Activated effector memory CD4-positive, alpha-beta T cell treated with Interleukin-2 at 50 U/mL for 16 hours (primary cell): ENCODE results near the gene SYT9.

Source experiments
- DNase-seq: peaks from one replicate; pipeline ENCODE4 v3.0.0-alpha.2; 2020

The SYT9 gene

DNA sequence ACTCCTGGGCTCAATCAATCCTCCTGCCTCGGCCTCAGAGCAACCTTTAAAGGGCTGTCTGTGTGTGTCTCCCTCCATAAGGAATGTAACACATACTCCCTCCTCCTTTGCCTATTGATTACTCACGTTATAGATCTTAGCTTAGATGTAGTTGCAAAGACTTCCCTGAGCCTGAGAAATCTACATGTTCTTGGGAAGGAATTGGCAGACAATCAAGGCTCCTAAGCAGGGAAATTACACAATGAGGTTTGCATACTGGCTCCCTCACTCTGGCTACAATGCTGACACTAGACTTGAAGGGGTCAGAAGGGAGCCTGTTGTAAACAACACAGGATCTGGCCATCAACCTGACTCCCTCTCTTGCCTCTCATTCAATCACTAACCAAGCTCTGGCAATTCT lies 228.4 kb downstream of the SYT9 start:
- no peak for DNase-seq

DNA sequence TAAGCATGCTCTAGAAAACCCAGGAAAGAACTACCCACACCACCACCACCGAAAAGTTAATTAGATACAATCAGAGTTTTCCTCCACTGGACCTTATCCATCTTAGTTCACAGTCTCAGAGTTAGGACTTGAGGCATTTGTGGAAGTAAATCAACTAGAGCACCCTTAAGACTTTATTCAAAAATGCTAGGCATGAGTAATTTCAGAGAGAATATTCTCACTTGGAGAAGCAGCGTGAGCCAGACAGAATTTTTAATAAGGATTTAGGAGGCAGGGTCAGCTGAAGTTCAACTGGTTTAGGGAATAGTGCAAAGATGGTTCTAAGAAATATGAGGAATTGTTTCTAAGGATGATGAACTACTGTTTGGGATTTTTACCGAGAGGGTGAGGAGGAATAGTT lies 232.4 kb downstream of the SYT9 start:
- no peak for DNase-seq

DNA sequence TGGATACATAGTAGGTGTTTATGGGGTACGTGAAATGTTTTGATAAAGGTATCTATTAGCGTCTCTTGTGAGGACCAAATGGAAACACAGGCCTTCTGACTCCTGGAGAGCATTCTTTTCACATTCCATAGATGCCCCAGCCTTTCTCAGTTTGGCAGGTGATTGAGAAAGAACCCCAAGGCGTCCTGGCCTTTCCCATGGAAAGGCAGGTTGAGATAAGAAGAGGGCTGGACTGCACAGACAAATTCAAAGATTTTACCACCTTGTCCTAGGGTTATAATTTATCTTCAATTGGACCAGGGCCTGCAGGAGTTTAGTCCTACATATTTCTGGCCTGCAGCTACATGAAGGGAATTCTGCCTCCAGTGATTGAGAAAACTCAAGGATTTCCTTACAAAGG lies 232.9 kb downstream of the SYT9 start:
- no peak for DNase-seq

DNA sequence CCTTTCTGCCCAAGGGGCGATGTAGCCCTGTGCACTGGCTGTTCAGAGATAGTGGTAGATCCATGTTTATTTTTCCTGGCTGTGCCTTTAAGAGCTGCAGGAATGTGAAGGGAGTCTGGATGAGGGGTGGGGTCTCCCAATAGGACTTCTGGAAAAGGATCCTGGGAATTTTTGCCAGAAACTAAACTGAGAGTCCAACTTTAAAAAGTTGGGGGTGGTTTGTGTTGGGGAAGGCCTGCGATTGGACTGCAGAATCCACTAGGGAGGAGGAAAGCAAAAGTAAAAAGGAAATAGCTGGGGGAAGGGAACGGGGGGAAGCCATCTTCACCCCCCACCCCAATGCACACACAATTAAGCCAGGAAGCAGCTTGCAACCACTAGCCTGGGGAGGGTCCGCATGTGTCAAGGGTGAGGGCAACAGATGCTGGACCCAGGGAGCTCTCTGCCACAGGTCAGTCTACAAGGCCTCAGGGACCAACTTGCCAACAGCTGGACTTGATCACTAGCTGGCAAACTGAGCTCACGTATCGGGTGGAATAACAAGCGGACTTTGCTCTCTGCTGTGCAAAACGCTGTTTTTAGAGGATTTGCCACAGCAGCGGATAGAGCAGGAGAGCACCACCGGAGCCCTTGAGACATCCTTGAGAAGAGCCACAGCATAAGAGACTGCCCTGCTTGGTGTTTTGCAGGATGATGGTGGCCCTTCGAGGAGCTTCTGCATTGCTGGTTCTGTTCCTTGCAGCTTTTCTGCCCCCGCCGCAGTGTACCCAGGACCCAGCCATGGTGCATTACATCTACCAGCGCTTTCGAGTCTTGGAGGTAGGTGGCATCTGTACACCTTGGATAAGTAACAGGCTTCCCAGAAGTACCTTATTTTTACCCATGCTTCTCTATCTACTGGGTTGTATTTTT lies 233.7 kb downstream of the SYT9 start, which contains the start of gene OLFML1:
OLFML1 (plus strand) TSS at position 321 of the 912 bp plus-strand sequence; CDS start at position 691, 370 bp downstream.
- DNase-seq, result no peak

DNA sequence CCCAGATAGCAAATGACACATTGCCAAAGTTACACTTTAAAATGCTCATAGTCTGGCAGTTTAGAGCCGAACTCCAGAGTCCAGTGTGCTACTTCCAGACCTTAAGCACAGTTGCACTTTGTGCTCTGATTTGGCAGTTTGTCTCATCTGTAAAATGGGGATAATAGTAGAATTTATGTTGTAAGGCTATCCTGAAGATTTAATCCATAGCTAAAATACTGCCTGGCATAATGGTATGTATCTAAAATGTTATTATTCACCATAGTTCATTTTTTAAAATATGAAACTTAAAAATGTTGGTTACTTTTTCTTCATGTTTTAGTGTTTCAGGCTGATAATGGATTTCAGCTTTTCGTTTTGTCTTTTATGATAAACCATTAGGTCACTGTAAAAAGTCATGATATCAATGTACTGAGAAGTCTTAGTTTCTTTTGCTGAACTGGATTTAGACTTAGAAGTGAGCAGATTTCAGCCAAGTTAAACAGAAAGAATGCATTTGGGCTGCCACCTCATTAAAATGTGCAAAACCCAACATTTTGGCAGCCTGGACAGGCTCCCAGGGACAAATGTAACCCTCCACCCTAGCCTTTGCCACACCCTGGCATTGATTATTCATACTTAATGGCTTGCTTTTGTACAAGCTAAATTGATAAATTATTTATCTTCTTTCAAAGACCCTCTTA lies 234.5 kb downstream of the SYT9 start:
- DNase-seq, result no peak

DNA sequence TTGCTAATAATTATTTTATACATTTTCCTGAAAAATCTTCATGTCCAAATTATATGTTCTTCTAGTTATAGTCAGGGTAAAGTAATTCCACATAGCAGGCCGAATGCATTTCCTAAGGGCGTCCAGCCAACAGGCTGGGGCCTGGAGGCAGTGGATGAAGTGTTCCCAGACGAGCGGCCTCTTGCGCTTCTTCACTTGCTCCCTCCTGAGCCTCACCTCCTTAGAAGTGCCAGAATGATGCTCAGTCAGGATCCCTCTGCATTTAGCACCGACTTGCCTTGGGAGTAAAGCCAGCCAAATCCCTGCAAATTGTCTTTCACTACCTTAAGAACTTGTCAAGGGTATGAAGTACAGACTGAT lies 235.1 kb downstream of the SYT9 start:
- no peak for DNase-seq

DNA sequence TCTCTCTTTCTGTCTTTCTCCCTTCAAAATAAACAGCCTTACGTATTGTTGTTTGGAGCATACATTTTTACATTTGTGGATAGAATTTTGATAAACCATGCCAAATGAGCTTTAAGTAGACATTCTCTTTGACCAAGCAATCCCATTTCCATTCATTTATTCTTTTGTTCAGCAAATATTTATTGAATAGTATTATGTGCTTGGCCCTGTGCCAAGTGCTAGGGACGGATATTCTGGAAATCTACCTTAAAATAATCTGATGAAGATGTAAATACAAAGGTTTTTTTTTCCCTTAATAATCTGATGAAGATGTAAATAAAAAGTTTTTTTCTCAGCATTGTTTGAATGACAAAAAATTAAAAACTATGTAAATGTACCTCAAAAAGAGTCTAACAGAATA lies 235.7 kb downstream of the SYT9 start:
- DNase-seq, result no peak

DNA sequence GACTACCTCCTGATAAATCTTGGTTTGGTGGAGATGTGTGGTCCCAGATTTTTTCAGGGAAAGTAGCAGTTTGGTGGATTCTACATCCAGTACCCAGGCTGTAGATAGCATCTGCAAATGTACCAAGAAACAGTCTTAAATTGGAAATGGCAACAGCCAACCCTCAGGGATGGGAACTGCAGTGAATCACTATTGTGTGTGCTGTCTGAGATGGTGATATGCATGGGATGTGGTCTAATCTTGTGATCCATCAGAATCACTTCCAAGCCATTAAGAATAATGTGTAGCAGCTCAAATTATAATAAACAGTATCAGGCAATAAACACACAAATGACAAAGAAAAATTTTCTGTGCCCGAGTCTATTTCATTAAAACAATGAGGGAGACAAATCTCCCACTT lies 237.0 kb downstream of the SYT9 start:
- no peak for DNase-seq

DNA sequence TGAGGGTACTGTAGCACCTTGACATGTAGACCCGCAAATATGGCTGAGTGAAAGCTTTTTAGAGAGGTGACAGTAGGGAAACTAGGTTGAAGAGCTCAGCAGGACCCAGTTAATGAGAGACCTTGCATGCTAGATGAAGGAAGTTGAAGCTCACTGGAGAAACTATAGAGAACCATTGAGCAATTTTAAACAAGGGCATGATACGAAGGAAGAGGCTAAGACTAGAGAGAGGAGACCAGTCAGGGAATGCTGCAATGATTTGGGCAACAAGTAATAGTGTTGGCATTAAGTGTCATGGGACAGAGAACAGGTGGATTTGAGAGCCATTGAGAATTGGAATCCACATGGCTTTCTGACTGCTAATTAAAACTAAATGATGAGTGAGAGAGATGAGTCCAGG lies 237.7 kb downstream of the SYT9 start:
- DNase-seq, result no peak

DNA sequence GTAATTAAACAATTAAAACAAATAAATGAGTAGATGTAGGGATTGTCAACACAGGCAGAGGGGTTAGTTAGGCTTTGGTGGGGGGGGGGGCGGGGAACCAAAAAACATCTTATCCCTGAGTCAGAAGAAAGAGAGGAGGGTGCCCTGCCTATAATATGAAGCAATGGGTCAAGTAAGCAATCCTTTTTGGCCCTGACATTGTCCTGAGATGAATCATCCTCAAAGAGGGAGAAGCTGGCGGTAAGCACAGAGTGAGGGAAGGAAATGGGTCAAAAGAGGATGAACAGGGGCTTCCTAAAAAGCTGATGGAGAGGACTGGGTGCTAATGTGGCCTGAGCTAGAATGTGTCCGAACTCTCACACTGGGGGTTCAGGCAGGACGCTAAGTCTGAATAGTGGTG lies 238.3 kb downstream of the SYT9 start:
- no peak for DNase-seq

DNA sequence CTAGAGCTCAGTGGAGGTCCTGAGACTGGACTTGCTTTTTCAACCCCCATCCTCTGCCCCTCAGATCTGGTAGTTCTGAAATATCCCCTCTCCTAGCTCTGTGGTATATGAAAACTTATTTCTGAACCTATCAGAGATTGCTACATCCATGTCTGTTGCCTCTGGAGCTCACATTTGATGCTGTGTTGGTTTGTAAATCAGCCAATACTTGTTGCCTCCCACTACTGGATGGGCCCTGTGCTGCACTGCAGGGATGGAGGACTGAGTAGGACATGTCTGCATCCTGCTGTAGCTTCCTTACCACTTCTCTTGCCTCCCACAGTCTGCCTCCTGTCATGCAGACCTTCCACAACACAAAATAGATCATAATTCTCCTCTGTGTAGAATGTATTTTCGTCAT lies 238.8 kb downstream of the SYT9 start:
- DNase-seq, result no peak

DNA sequence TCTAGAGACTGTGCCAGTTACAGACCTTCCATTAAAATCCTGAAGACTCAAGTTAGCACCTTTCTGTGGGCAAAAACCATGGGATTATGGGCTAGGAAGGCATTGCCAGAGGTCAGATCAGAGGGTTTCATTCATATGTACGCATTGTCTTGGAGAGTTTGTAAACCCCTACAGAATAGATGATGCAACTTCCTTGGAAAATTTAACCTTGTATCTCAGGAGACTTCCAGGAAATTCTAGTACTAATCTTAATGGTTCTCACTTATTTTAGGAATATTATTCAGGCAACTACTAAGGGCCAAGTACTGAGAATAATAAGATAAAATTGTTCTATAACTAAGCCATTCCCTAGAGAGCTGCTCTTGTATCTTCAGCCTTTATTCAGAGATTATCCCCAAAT lies 240.5 kb downstream of the SYT9 start:
- no peak for DNase-seq

DNA sequence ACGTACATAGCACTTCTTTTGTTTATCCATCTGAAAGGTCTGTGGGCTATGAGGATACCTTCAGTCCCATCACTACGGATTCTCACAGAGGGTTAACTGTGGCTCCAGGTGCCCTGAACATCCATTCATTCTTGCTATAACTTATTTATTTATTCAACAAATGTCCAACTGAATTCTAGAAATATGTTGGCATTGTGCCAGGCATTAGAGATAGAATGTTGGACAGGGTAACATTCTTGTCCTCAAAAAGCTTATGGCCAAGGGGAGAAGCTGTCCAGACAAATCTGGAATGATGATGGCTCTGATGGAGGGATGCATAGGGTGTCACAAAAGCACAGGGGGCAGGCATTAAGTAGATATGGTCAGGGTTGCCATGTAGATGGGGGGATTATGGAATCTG lies 242.0 kb downstream of the SYT9 start:
- no peak for DNase-seq

DNA sequence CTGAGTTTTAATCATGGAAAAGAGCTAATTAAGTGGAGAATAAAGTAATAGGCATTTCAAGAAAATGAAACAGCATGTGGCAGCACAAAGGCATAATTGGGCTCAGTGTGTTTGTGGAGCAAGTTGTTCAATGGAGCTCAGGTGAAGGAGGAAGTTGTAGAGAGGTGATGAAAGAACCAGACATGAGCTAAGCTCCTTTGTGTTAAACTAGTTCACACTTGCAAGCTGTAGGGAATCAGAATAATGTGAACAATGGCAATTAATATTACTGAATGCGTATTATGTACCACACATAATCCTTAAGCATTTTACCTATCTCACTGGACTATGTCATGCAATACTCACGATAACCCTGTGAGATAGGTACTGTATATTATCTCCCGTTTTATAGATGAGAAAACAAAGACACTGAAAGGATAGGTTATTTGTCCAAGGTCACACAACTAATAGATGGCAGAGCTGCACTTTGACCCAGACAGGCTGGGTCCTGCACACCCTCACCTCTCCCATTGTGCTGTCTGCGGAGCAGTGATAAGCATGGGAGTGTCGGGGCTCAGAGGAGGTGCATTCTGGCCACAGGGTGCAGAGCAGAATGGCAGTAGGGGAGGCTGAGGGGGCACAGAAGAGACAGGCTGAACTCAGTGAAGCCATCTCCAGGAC lies 242.5 kb downstream of the SYT9 start:
- DNase-seq, result no peak

DNA sequence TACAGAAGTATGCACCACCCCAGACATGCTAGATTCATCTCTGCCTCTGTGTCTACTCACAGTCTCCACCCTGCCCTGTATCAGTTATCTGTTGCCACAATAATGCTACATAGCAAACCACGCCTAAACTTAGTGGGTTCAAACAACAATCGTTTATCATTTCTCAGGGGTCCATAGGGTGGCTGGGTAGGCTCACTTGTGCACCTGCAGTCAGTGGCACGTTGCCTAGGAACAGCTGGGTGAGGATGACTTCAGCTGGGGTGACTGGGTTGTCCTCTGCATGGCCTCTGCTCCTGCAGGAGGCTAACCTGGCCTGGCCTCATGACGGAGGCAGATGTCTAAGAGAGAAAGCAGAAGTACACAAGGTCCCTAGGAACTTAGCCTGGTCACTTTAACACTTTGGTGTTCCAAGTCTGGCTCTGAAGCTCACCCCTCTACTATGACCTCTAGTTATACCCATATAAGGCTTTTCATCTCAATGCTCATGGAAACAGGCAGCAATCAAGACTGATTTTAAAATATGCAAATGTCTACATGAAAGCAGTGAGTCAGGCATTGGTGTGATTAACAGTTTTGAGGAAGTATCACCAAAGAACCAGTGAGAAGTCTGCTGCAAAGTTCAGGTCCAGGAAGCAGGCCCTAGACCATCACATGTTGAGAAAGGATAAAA lies 244.3 kb downstream of the SYT9 start:
- DNase-seq, result no peak

DNA sequence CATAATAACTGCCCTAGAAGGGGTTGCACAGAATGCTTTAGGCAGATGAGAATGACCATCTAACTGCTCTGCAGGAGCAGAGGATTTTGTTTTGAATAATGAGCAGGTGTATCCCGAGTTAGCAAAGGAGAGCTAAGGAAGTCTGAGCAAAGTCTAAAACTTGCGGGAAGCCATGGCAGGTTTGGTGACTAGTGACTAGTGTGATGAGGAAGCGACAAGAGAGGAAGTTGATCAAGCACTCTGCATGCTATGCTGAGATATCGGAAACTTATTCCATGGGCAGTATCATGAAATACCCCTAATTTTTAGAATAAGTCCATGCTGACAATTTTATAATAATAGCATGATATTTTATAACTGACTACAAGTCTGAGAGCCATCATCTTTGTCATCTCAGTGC lies 246.5 kb downstream of the SYT9 start:
- DNase-seq, result no peak

DNA sequence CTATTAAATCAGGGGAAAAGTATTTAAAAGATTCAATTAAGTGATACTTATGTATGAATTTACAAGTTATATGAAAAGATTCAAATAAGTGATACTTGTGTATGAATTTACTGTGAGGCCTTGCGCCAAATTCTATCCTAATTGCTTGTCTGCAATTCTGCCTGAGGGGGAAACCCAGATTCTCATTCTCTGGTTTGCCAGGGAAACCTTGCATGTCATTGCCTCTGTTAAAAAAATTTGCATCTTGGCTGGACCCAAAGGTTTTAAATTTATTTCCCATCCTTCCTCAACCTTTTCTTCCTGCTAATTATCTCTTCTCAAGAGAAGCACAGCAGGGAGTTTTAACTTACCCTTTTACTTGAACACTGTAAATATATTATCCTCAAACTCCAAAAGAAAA lies 247.4 kb downstream of the SYT9 start:
- DNase-seq, result no peak

DNA sequence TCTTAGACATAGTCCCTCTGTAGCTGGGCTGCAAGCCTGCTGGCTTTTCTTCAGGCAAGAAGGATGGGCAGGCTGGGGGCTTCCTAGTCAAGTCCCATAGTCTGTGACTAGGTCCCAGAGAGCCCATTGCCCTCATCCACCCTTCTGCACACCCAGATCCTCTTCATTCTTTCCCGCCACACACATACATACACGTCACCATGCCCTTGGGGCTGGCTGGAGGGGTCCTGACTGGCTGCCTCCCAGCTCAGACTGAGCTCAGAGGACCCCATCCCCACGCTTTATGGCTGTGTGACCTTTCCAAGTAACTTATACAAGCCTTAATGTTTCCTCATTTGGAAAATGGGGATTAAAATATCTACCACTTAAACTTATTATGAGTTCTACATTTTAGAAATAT lies 248.5 kb downstream of the SYT9 start:
- no peak for DNase-seq

DNA sequence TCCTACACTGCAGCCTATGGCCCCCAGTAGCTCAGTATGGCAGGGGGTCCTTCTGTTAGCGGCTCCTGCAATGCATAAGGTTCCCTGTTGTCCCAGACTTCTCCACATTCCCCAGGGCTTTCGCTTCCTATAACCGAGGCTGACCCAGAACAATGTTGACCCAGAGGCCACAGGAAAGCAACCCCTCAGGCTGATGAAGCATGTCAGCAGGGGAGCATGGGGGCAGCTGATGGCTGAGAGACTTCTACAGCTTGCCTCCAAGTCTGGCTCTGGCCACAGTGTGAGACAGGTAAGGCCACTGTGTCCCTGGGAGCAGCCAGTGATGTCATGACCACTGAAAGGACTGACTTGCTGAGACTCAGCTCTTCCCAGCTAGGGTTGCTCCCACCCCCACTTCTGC lies 249.5 kb downstream of the SYT9 start:
- no peak for DNase-seq

DNA sequence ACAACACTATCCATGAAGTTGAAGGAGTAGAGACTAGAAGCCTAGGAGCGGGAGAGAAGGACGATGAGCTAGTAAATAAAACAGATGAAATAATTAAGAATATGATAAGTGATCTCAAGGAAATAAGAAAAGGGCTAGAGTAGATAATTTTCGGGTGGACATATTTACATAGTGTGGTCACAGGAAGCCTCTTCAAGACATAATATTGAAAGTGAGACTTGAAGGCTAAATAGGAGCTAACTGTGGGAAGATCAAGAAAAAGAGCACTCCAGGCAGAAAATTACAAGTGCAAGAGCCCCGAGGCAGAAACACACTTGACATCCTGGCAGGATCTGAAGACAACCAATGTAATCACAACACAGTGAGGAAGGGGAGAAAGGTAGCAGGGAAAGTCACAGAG lies 250.2 kb downstream of the SYT9 start:
- no peak for DNase-seq

DNA sequence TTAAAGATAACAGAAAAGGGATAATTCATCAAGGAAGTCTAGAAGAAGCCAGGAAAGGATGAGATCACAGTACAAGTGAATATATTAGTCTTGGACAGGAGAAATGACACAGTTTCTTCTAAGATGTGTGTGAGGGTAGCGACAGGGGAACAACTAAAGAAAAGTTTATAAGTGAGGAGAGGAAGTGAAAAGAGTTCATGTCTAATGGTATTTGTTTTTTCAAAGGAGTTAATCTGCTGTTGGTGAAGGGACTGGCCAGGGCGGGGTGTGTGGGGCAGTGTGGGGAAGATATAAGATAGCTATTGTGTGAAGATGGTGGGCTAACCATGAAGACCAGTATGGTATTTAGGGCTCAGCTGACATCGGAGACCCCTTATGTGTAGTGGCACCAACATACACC lies 254.5 kb downstream of the SYT9 start:
- DNase-seq, result no peak

DNA sequence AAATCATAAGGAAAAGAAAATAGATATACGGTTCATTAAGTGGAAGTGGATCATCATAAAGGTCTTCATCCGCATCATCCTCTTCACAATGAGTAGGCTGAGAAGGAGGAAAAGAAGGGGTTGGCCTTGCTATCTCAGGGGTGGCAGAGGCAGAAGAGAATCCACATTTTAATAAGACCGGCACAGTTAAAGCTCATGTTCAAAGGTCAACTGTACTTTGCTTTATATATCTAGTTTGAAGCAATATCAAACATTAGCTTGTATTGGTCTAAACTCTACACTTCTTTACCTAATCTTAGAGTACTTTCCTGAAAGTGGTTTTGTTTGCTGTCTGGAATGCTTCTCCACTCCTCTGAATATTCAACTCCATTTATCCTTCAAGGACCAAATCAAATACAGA lies 256.4 kb downstream of the SYT9 start:
- DNase-seq, result no peak

DNA sequence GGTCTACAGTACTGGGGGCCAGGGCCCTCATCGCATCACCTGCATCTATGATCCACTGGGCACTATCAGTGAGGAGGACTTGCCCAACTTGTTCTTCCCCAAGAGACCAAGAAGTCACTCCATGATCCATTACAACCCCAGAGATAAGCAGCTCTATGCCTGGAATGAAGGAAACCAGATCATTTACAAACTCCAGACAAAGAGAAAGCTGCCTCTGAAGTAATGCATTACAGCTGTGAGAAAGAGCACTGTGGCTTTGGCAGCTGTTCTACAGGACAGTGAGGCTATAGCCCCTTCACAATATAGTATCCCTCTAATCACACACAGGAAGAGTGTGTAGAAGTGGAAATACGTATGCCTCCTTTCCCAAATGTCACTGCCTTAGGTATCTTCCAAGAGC lies 258.3 kb downstream of the SYT9 start:
- DNase-seq, result no peak
